Astrocyte (in vitro differentiated cells and primary cell): ENCODE data around the gene DHX29. TPM values are rescaled to one million over a fixed set of nuclear protein-coding genes. Genes with fewer than 3 reads are reported as not detected.
A peak's percentile ranks its signal among the peaks of the same experiment; 100 is the strongest.

ENCODE experiments used
- DNase-seq: peaks from one replicate; pipeline ENCODE4 v3.0.0-alpha.2; 2010; ENCODE audit warnings: low read depth
- FAIRE-seq: peaks from 2 replicates; lab custom pipeline; 2011; peaks lifted over from hg19 to GRCh38; lab: Jason Lieb, UNC
- H2AFZ ChIP-seq: 2 replicates; pipeline ENCODE4 v1.6.0; 2012; ENCODE audit warnings: low read depth, low read length, inconsistent platforms
- H3K27ac ChIP-seq: 2 replicates; pipeline ENCODE4 v1.5.1; 2011; ENCODE audit warnings: low read depth, low read length, inconsistent platforms
- H3K27me3 ChIP-seq: 2 replicates; pipeline ENCODE4 v1.6.0; 2011; ENCODE audit warnings: low read length, inconsistent platforms; ENCODE audit not compliant: insufficient read depth
- H3K36me3 ChIP-seq: 2 replicates; pipeline ENCODE4 v1.5.1; 2011; ENCODE audit warnings: low read length, inconsistent platforms; ENCODE audit not compliant: insufficient read depth
- H3K4me1 ChIP-seq: 2 replicates; pipeline ENCODE4 v1.5.1; 2011; ENCODE audit warnings: low read length, inconsistent platforms; ENCODE audit not compliant: insufficient read depth
- H3K4me2 ChIP-seq: 2 replicates; pipeline ENCODE4 v1.6.0; 2012; ENCODE audit warnings: low read length, inconsistent platforms
- H3K4me3 ChIP-seq: 2 replicates; pipeline ENCODE4 v1.5.1; 2011; ENCODE audit warnings: low read depth, mild to moderate bottlenecking, low read length, inconsistent platforms; ENCODE audit not compliant: insufficient read depth
- H3K79me2 ChIP-seq: 2 replicates; pipeline ENCODE4 v1.6.0; 2012; ENCODE audit warnings: mild to moderate bottlenecking, low read length, inconsistent platforms; ENCODE audit not compliant: insufficient read depth
- H3K9ac ChIP-seq: 2 replicates; pipeline ENCODE4 v1.6.0; 2012; ENCODE audit warnings: mild to moderate bottlenecking, low read length, inconsistent platforms
- H3K9me3 ChIP-seq: 2 replicates; pipeline ENCODE4 v1.5.1; 2012; ENCODE audit warnings: low read depth, mild to moderate bottlenecking, low read length, inconsistent platforms; ENCODE audit not compliant: insufficient read depth
- H4K20me1 ChIP-seq: 2 replicates; pipeline ENCODE4 v1.6.0; 2012; ENCODE audit warnings: low read length, inconsistent platforms; ENCODE audit not compliant: insufficient read depth
- H3K27ac Mint-ChIP-seq: one replicate; pipeline ENCODE4 v1.8.0; 2021; ENCODE audit warnings: mild to moderate bottlenecking, mixed read lengths; ENCODE audit not compliant: unreplicated experiment
- H3K27me3 Mint-ChIP-seq: one replicate; pipeline ENCODE4 v1.8.0; 2021; ENCODE audit warnings: low read depth, mixed read lengths; ENCODE audit not compliant: unreplicated experiment
- H3K36me3 Mint-ChIP-seq: one replicate; pipeline ENCODE4 v1.8.0; 2021; ENCODE audit warnings: low read depth, mixed read lengths; ENCODE audit not compliant: unreplicated experiment
- H3K4me1 Mint-ChIP-seq: one replicate; pipeline ENCODE4 v1.8.0; 2021; ENCODE audit warnings: low read depth, mixed read lengths; ENCODE audit not compliant: unreplicated experiment
- H3K4me3 Mint-ChIP-seq: one replicate; pipeline ENCODE4 v1.8.0; 2021; ENCODE audit warnings: mild to moderate bottlenecking, moderate library complexity, mixed read lengths; ENCODE audit not compliant: unreplicated experiment
- H3K9me3 Mint-ChIP-seq: one replicate; pipeline ENCODE4 v1.8.0; 2021; ENCODE audit warnings: mild to moderate bottlenecking, mixed read lengths; ENCODE audit not compliant: unreplicated experiment
- EZH2 ChIP-seq: IDR thresholded peaks from 2 replicates; pipeline ENCODE4 v1.6.1; 2012; ENCODE audit warnings: mild to moderate bottlenecking, low read length, inconsistent platforms; ENCODE audit not compliant: insufficient read depth
- total RNA-seq: library from RNA; stranded (reverse); gene quantifications from 2 replicates; pipeline ENCODE4 v1.2.1, GENCODE V29; 2021
- TF ChIP-seq, protein P1 (sequence below): IDR thresholded peaks from 2 replicates; pipeline ENCODE4 v1.5.1; 2011; ENCODE audit warnings: low read depth, mild to moderate bottlenecking, inconsistent platforms, low read length, moderate library complexity; ENCODE audit not compliant: insufficient read depth

The DHX29 gene
- total RNA-seq, 1 donor from 2014 or later, result 27.0 TPM

DNA sequence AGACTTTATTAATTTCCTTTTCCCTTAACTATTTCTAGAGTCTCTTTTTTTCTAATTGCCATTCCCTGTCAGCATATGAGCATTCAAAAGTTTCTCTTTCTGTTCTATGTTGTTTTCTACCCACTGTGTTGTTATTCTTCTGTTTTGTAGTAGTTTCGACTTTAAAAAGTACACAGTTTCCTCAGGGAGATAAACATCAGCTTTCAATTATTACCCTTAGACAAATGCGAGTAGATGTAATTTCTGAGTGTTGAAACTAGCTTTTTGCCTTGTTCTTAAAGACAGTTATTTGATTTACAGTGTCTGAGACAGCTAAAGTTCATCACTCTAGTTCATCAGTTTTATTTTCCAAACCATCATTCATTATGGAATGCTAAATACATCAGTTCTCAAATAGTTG lies 19.8 kb upstream of the DHX29 start:
- Mint-ChIP-seq H3K36me3 (peaks cover 2% of the 10 kb centered on the region), H3K4me1 (peaks cover 4% of the 10 kb centered on the region), H3K27ac (no peak overlapping the region), H3K9me3 (no peaks in the 10 kb centered on the region), H3K4me3 (peak overlapping the region; percentile 28), H3K27me3 (no peaks in the 10 kb centered on the region)
- H3K4me1 ChIP-seq, result no peaks in the 10 kb centered on the region
- H3K27me3 ChIP-seq, result no peaks in the 10 kb centered on the region
- no peaks in the 10 kb centered on the region for H3K9me3 ChIP-seq
- H3K4me2 ChIP-seq, result no peak overlapping the region
- H3K79me2 ChIP-seq, result peaks cover 45% of the 10 kb centered on the region
- H3K4me3 ChIP-seq, result no peak overlapping the region
- H3K27ac ChIP-seq, result no peak overlapping the region
- TF ChIP-seq, protein P1, sequence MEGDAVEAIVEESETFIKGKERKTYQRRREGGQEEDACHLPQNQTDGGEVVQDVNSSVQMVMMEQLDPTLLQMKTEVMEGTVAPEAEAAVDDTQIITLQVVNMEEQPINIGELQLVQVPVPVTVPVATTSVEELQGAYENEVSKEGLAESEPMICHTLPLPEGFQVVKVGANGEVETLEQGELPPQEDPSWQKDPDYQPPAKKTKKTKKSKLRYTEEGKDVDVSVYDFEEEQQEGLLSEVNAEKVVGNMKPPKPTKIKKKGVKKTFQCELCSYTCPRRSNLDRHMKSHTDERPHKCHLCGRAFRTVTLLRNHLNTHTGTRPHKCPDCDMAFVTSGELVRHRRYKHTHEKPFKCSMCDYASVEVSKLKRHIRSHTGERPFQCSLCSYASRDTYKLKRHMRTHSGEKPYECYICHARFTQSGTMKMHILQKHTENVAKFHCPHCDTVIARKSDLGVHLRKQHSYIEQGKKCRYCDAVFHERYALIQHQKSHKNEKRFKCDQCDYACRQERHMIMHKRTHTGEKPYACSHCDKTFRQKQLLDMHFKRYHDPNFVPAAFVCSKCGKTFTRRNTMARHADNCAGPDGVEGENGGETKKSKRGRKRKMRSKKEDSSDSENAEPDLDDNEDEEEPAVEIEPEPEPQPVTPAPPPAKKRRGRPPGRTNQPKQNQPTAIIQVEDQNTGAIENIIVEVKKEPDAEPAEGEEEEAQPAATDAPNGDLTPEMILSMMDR, result no peak
- TF ChIP-seq EZH2, result no peak
- peaks cover 13% of the 10 kb centered on the region for H3K36me3 ChIP-seq
- peaks cover 13% of the 10 kb centered on the region for H4K20me1 ChIP-seq
- H3K9ac ChIP-seq, result no peak overlapping the region
- FAIRE-seq, result no peak
- DNase-seq, result no peak
- H2AFZ ChIP-seq, result no peak overlapping the region

DNA sequence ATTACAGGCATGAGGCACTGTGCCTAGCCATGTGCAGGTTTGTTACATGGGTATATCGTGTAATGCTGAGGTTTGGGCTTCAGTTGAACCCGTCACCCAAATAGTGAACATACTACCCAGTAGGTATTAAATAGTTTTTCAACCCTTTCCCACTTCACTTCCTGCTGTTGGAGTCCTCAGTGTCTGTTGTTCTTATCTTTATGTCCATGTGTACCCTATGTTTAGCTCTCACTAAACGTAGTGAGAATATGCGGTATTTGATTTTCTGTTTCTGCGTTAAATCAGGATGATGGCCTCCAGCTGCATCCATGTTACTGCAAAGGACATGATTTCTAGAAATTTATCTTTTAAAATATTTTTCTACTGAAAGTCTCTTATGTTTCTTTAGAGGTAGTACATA lies 18.1 kb upstream of the DHX29 start:
- Histone ChIP-seq H3K9me3 (no peaks in the 10 kb centered on the region), H3K4me2 (no peak overlapping the region), H3K36me3 (peaks cover 8% of the 10 kb centered on the region), H3K4me3 (no peak overlapping the region), H4K20me1 (peaks cover 20% of the 10 kb centered on the region), H3K27ac (no peak overlapping the region), H3K9ac (no peak overlapping the region), H2AFZ (no peak overlapping the region), H3K27me3 (no peaks in the 10 kb centered on the region), H3K79me2 (peaks cover 57% of the 10 kb centered on the region), H3K4me1 (no peaks in the 10 kb centered on the region)
- H3K4me1 Mint-ChIP-seq, result peaks cover 4% of the 10 kb centered on the region
- FAIRE-seq, result no peak
- no peaks in the 10 kb centered on the region for H3K9me3 Mint-ChIP-seq
- H3K27me3 Mint-ChIP-seq, result no peaks in the 10 kb centered on the region
- no peak overlapping the region for H3K4me3 Mint-ChIP-seq
- TF ChIP-seq, protein P1, result no peak
- no peak for TF ChIP-seq EZH2
- no peak for DNase-seq
- no peak overlapping the region for H3K27ac Mint-ChIP-seq
- H3K36me3 Mint-ChIP-seq, result peaks cover 2% of the 10 kb centered on the region

DNA sequence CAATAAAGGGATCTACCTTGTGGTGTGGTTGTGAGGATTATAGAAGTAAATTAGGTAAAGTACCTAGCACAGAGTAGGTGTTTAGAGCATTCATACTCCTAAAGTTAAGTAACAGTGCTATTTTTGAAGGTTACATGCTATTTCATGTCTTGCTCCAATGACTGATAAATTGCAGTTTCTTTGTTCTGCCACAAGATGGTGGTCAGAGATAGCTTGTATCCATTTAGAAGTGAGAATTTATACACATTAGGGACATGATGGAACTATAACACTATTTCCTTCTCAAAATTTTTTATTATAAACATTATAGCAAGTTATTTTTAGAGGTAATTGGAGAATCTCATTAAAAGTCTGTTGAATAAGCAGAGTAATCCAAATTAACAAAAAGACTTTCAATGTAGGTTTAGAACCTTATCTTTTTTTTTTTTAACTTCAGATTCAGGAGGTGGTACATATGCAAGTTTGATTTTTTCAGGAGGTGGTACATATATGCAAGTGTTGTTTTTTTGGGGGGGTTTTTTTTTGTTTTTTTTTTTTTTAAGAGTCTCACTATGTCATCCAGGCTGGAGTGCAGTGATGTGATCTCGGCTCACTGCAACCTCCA lies 17.4 kb upstream of the DHX29 start:
- FAIRE-seq (peak; percentile 78), DNase-seq (peak; percentile 36)
- TF ChIP-seq EZH2, result no peak
- TF ChIP-seq, protein P1, result peak; percentile 68
- peaks cover 4% of the 10 kb centered on the region for H3K4me1 Mint-ChIP-seq
- H3K27me3 Mint-ChIP-seq, result no peaks in the 10 kb centered on the region
- peaks cover 59% of the 10 kb centered on the region for H3K79me2 ChIP-seq
- no peak overlapping the region for H3K4me2 ChIP-seq
- no peaks in the 10 kb centered on the region for H3K9me3 Mint-ChIP-seq
- peaks cover 18% of the 10 kb centered on the region for H4K20me1 ChIP-seq
- H2AFZ ChIP-seq, result no peak overlapping the region
- no peak overlapping the region for H3K4me3 Mint-ChIP-seq
- no peak overlapping the region for H3K27ac Mint-ChIP-seq
- H3K36me3 Mint-ChIP-seq, result peaks cover 2% of the 10 kb centered on the region
- H3K4me3 ChIP-seq, result no peak overlapping the region
- H3K4me1 ChIP-seq, result no peaks in the 10 kb centered on the region
- no peak overlapping the region for H3K9ac ChIP-seq
- no peaks in the 10 kb centered on the region for H3K27me3 ChIP-seq
- H3K9me3 ChIP-seq, result no peaks in the 10 kb centered on the region
- no peak overlapping the region for H3K27ac ChIP-seq
- peaks cover 5% of the 10 kb centered on the region for H3K36me3 ChIP-seq
